KMS-11 (cell line): Measurements from ENCODE around the gene WDR27.

ENCODE experiments used
- H2AFZ ChIP-seq: fragments of 200-600 bp; sonication (generic); 2 replicates; pipeline ENCODE4 v1.6.1; 2016; ENCODE audit warnings: antibody characterized with exemption, mixed run types, low read depth
- H3K27ac ChIP-seq: fragments of 200-600 bp; sonication (generic); 2 replicates; pipeline ENCODE4 v1.6.1; 2016; ENCODE audit warnings: mild to moderate bottlenecking, mixed run types
- H3K27me3 ChIP-seq: fragments of 200-600 bp; sonication (generic); 2 replicates; pipeline ENCODE4 v1.6.1; 2017; ENCODE audit warnings: mild to moderate bottlenecking, low read depth, mixed run types, moderate library complexity; ENCODE audit not compliant: insufficient read depth
- H3K36me3 ChIP-seq: fragments of 200-600 bp; sonication (generic); 2 replicates; pipeline ENCODE4 v1.6.1; 2017; ENCODE audit warnings: mild to moderate bottlenecking, mixed run types; ENCODE audit not compliant: insufficient read depth
- H3K4me1 ChIP-seq: fragments of 200-600 bp; sonication (generic); 2 replicates; pipeline ENCODE4 v1.6.1; 2016; ENCODE audit warnings: mild to moderate bottlenecking, low read depth, mixed run types; ENCODE audit not compliant: poor library complexity, severe bottlenecking
- H3K4me2 ChIP-seq: fragments of 200-600 bp; sonication (generic); 2 replicates; pipeline ENCODE4 v1.7.0; 2016; ENCODE audit warnings: mild to moderate bottlenecking, mixed run types
- H3K4me3 ChIP-seq: fragments of 200-600 bp; sonication (generic); IDR thresholded peaks from 2 replicates; pipeline ENCODE4 v1.6.1; 2017; ENCODE audit warnings: low read depth, low read length, mixed read lengths; ENCODE audit not compliant: insufficient read depth
- H3K79me2 ChIP-seq: fragments of 200-600 bp; sonication (generic); 2 replicates; pipeline ENCODE4 v1.6.1; 2016; ENCODE audit warnings: low read depth, mixed run types; ENCODE audit not compliant: insufficient read depth
- H3K9ac ChIP-seq: fragments of 200-600 bp; sonication (generic); 2 replicates; pipeline ENCODE4 v1.6.1; 2016; ENCODE audit warnings: mild to moderate bottlenecking, mixed run types
- H4K20me1 ChIP-seq: fragments of 200-600 bp; sonication (generic); 2 replicates; pipeline ENCODE4 v1.6.1; 2016; ENCODE audit warnings: mild to moderate bottlenecking, mixed run types; ENCODE audit not compliant: insufficient read depth
- CTCF ChIP-seq: fragments of 200-600 bp; sonication (generic); conservative IDR thresholded peaks from 2 replicates; pipeline ENCODE4 v1.6.1; 2017; ENCODE audit warnings: low read depth, mild to moderate bottlenecking, antibody characterized with exemption, low read length, moderate library complexity, mixed read lengths

The WDR27 gene

GRCh38 chr6:169421586-169422264 is 280.1 kb downstream of the WDR27 start:
- no peak overlapping the region for H3K4me2 ChIP-seq
- H4K20me1 ChIP-seq: no peaks in the 10 kb centered on the region
- no peak overlapping the region for H3K4me3 ChIP-seq
- no peak for TF ChIP-seq CTCF
- H3K27ac ChIP-seq: no peak overlapping the region
- no peaks in the 10 kb centered on the region for H3K4me1 ChIP-seq
- H3K79me2 ChIP-seq: no peaks in the 10 kb centered on the region
- H3K9ac ChIP-seq: no peak overlapping the region
- H2AFZ ChIP-seq: no peak overlapping the region
- no peaks in the 10 kb centered on the region for H3K27me3 ChIP-seq
- H3K36me3 ChIP-seq: no peaks in the 10 kb centered on the region

- Histone ChIP-seq H3K4me3 (no peak overlapping the region), H4K20me1 (no peaks in the 10 kb centered on the region), H3K36me3 (no peaks in the 10 kb centered on the region), H3K79me2 (no peaks in the 10 kb centered on the region), H3K9ac (no peak overlapping the region), H3K27ac (no peak overlapping the region), H3K27me3 (no peaks in the 10 kb centered on the region), H3K4me1 (no peaks in the 10 kb centered on the region), H3K4me2 (no peak overlapping the region), H2AFZ (no peak overlapping the region)
- peak; percentile 42; the same call in 1 of the 2 replicates for TF ChIP-seq CTCF
Observed at GRCh38 chr6:169420912-169421543, 280.8 kb downstream of the WDR27 start.

GRCh38 chr6:169417101-169417500 is 284.7 kb downstream of the WDR27 start:
- H3K4me2 ChIP-seq: no peak overlapping the region

GRCh38 chr6:169416249-169416648 is 285.6 kb downstream of the WDR27 start:
- H3K4me2 ChIP-seq: no peak overlapping the region
- no peak overlapping the region for H2AFZ ChIP-seq
- no peak overlapping the region for H3K4me3 ChIP-seq
- TF ChIP-seq CTCF: no peak
- H3K4me1 ChIP-seq: no peaks in the 10 kb centered on the region
- H3K79me2 ChIP-seq: no peaks in the 10 kb centered on the region
- no peaks in the 10 kb centered on the region for H3K27me3 ChIP-seq
- H3K27ac ChIP-seq: no peak overlapping the region
- no peaks in the 10 kb centered on the region for H3K36me3 ChIP-seq
- H3K9ac ChIP-seq: no peak overlapping the region
- H4K20me1 ChIP-seq: no peaks in the 10 kb centered on the region

More at GRCh38 chr6:169417101-169417500, 284.7 kb downstream of the WDR27 start:
- no peaks in the 10 kb centered on the region for H4K20me1 ChIP-seq
- H2AFZ ChIP-seq: no peak overlapping the region
- no peaks in the 10 kb centered on the region for H3K4me1 ChIP-seq
- no peak overlapping the region for H3K4me3 ChIP-seq
- TF ChIP-seq CTCF: no peak
- no peak overlapping the region for H3K27ac ChIP-seq
- H3K9ac ChIP-seq: no peak overlapping the region
- no peaks in the 10 kb centered on the region for H3K36me3 ChIP-seq
- no peaks in the 10 kb centered on the region for H3K27me3 ChIP-seq
- H3K79me2 ChIP-seq: no peaks in the 10 kb centered on the region
